Measurements from ENCODE around the gene HIVEP3. TPM values are rescaled to one million over a fixed set of nuclear protein-coding genes. Genes with fewer than 3 reads are reported as not detected.

HIVEP3 gene
- total RNA-seq, 1 experiment from 2014 or later: 0.55 TPM

DNA sequence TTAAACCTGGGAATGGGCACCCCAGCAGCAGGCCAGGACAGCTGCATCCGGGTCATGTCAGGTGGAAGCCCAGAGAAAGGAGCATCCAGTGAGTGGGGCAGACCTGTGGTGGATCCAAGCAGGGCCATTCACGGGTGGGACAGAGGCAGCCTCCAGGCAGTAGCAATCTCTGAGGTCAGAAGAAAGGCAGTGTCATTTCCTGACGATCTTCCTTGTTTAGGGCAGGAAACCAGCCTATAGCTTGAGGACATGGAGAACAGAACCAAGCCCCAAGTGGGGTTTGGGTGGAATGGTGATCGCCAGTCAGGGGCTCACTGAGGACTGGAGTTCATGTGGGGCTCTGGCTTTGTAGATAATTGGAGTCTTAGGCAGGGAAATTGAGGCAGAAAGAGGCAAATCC is 209.4 kb downstream of the HIVEP3 start:
- peaks cover 11% of the 10 kb centered on the region for H3K4me1 Mint-ChIP-seq
- no peak overlapping the region for H3K4me3 Mint-ChIP-seq
- no peaks in the 10 kb centered on the region for H3K36me3 Mint-ChIP-seq
- H3K27me3 Mint-ChIP-seq (ENCODE audit: low read depth): no peaks in the 10 kb centered on the region; the same call in 1 of the 2 replicates
- CTCF ChIA-PET: no interaction called here
- no peaks in the 10 kb centered on the region for H3K9me3 Mint-ChIP-seq
- POLR2A ChIA-PET: interaction anchor here (0.9 kb wide), 1 partner anchor 10 kb away, joined by 3 read pairs; no protein-coding TSS in a partner anchor
- no peak overlapping the region for H3K27ac Mint-ChIP-seq
- DNase-seq (ENCODE audit: low spot score) (no peak), ATAC-seq (no peak)
- no peak for TF ChIP-seq EMX1 (CRISPR knock-in tag; IDR thresholded peaks at IDR 0.05)
- TF ChIP-seq NR1H2 (CRISPR knock-in tag; IDR thresholded peaks at IDR 0.05): no peak

GRCh38 chr1:41708332-41708731 is 210.4 kb downstream of the HIVEP3 start:
- Mint-ChIP-seq H3K4me3 (no peak overlapping the region), H3K27me3 (ENCODE audit: low read depth) (no peaks in the 10 kb centered on the region; the same call in 1 of the 2 replicates), H3K4me1 (peaks cover 3% of the 10 kb centered on the region), H3K9me3 (no peaks in the 10 kb centered on the region), H3K27ac (no peak overlapping the region), H3K36me3 (no peaks in the 10 kb centered on the region)
- POLR2A ChIA-PET: interaction anchor here (0.7 kb wide), 1 partner anchor 905 kb away, joined by 3 read pairs; no protein-coding TSS in a partner anchor
- TF ChIP-seq ATF1 (CRISPR knock-in tag; IDR thresholded peaks at IDR 0.05) (no peak), ZNF317 (CRISPR knock-in tag; IDR thresholded peaks at IDR 0.05; ENCODE audit: borderline replicate concordance, low read depth) (no peak), ATF6 (CRISPR knock-in tag; IDR thresholded peaks at IDR 0.05) (no peak), SOX15 (CRISPR knock-in tag; IDR thresholded peaks at IDR 0.05) (no peak)
- DNase-seq (ENCODE audit: low spot score) (no peak), ATAC-seq (no peak)
- CTCF ChIA-PET: no interaction called here

DNA sequence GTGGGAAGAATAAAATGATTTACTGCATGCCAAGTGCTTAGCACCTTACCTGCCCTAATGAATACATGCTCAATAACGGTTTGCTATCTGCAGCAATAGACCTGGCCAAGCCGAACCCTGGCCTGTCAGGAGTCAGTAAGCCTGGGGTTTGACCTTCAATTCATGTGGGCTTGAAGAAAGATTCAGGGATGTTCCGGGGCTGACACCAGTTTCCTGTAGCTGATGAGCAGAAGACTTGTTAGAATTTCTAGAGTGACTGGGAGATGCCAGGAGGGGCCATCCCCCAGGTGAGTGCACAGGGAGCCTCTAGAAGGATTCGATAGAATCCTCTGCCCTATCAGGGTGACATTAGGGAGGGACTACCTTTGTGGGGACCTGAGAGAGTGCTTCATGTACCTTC is 210.9 kb downstream of the HIVEP3 start:
- H3K4me1 Mint-ChIP-seq: no peaks in the 10 kb centered on the region
- no peak overlapping the region for H3K27ac Mint-ChIP-seq
- DNase-seq (ENCODE audit: low spot score): no peak
- no peak for ATAC-seq
- no peaks in the 10 kb centered on the region; the same call in 1 of the 2 replicates for H3K27me3 Mint-ChIP-seq (ENCODE audit: low read depth)
- no peaks in the 10 kb centered on the region for H3K9me3 Mint-ChIP-seq
- ChIA-PET CTCF (no interaction called here), POLR2A (interaction anchor here (0.7 kb wide), 1 partner anchor 905 kb away, joined by 3 read pairs; no protein-coding TSS in a partner anchor)
- no peak overlapping the region for H3K4me3 Mint-ChIP-seq
- no peaks in the 10 kb centered on the region for H3K36me3 Mint-ChIP-seq
- TF ChIP-seq, protein P1, sequence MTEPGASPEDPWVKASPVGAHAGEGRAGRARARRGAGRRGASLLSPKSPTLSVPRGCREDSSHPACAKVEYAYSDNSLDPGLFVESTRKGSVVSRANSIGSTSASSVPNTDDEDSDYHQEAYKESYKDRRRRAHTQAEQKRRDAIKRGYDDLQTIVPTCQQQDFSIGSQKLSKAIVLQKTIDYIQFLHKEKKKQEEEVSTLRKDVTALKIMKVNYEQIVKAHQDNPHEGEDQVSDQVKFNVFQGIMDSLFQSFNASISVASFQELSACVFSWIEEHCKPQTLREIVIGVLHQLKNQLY (CRISPR knock-in tag; IDR thresholded peaks at IDR 0.05): no peak
- TF ChIP-seq SOX15 (CRISPR knock-in tag; IDR thresholded peaks at IDR 0.05) (no peak), TP53 (CRISPR knock-in tag; IDR thresholded peaks at IDR 0.05) (no peak), GABPB1 (CRISPR knock-in tag; IDR thresholded peaks at IDR 0.05) (no peak), SP1 (CRISPR knock-in tag; conservative IDR thresholded peaks at IDR 0.05) (no peak), STAT6 (CRISPR knock-in tag; conservative IDR thresholded peaks at IDR 0.05; ENCODE audit: low read depth) (no peak), RELA (CRISPR knock-in tag; IDR thresholded peaks at IDR 0.05; ENCODE audit: borderline replicate concordance) (no peak), JUN (CRISPR knock-in tag; IDR thresholded peaks at IDR 0.05) (no peak), CREM (CRISPR knock-in tag; IDR thresholded peaks at IDR 0.05) (no peak)
- TF ChIP-seq, protein P2, sequence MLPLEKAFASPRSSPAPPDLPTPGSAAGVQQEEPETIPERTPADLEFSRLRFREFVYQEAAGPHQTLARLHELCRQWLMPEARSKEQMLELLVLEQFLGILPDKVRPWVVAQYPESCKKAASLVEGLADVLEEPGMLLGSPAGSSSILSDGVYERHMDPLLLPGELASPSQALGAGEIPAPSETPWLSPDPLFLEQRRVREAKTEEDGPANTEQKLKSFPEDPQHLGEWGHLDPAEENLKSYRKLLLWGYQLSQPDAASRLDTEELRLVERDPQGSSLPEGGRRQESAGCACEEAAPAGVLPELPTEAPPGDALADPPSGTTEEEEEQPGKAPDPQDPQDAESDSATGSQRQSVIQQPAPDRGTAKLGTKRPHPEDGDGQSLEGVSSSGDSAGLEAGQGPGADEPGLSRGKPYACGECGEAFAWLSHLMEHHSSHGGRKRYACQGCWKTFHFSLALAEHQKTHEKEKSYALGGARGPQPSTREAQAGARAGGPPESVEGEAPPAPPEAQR (CRISPR knock-in tag; IDR thresholded peaks at IDR 0.05): no peak
- TF ChIP-seq, protein P3, sequence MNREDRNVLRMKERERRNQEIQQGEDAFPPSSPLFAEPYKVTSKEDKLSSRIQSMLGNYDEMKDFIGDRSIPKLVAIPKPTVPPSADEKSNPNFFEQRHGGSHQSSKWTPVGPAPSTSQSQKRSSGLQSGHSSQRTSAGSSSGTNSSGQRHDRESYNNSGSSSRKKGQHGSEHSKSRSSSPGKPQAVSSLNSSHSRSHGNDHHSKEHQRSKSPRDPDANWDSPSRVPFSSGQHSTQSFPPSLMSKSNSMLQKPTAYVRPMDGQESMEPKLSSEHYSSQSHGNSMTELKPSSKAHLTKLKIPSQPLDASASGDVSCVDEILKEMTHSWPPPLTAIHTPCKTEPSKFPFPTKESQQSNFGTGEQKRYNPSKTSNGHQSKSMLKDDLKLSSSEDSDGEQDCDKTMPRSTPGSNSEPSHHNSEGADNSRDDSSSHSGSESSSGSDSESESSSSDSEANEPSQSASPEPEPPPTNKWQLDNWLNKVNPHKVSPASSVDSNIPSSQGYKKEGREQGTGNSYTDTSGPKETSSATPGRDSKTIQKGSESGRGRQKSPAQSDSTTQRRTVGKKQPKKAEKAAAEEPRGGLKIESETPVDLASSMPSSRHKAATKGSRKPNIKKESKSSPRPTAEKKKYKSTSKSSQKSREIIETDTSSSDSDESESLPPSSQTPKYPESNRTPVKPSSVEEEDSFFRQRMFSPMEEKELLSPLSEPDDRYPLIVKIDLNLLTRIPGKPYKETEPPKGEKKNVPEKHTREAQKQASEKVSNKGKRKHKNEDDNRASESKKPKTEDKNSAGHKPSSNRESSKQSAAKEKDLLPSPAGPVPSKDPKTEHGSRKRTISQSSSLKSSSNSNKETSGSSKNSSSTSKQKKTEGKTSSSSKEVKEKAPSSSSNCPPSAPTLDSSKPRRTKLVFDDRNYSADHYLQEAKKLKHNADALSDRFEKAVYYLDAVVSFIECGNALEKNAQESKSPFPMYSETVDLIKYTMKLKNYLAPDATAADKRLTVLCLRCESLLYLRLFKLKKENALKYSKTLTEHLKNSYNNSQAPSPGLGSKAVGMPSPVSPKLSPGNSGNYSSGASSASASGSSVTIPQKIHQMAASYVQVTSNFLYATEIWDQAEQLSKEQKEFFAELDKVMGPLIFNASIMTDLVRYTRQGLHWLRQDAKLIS (CRISPR knock-in tag; IDR thresholded peaks at IDR 0.05; ENCODE audit: borderline replicate concordance): no peak
- TF ChIP-seq, protein P4, sequence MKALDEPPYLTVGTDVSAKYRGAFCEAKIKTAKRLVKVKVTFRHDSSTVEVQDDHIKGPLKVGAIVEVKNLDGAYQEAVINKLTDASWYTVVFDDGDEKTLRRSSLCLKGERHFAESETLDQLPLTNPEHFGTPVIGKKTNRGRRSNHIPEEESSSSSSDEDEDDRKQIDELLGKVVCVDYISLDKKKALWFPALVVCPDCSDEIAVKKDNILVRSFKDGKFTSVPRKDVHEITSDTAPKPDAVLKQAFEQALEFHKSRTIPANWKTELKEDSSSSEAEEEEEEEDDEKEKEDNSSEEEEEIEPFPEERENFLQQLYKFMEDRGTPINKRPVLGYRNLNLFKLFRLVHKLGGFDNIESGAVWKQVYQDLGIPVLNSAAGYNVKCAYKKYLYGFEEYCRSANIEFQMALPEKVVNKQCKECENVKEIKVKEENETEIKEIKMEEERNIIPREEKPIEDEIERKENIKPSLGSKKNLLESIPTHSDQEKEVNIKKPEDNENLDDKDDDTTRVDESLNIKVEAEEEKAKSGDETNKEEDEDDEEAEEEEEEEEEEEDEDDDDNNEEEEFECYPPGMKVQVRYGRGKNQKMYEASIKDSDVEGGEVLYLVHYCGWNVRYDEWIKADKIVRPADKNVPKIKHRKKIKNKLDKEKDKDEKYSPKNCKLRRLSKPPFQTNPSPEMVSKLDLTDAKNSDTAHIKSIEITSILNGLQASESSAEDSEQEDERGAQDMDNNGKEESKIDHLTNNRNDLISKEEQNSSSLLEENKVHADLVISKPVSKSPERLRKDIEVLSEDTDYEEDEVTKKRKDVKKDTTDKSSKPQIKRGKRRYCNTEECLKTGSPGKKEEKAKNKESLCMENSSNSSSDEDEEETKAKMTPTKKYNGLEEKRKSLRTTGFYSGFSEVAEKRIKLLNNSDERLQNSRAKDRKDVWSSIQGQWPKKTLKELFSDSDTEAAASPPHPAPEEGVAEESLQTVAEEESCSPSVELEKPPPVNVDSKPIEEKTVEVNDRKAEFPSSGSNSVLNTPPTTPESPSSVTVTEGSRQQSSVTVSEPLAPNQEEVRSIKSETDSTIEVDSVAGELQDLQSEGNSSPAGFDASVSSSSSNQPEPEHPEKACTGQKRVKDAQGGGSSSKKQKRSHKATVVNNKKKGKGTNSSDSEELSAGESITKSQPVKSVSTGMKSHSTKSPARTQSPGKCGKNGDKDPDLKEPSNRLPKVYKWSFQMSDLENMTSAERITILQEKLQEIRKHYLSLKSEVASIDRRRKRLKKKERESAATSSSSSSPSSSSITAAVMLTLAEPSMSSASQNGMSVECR (CRISPR knock-in tag; IDR thresholded peaks at IDR 0.05; ENCODE audit: borderline replicate concordance): no peak

All from WTC11 (cell line).